Mucosa of stomach (tissue), 1 donor: ENCODE results near the gene PTPRE.
A peak's percentile ranks its signal among the peaks of the same experiment; 100 is the strongest.

Experiments used
- H3K27me3 ChIP-seq: one replicate; pipeline ENCODE4 v1.7.0; 2013; ENCODE audit warnings: mild to moderate bottlenecking, low read length; ENCODE audit not compliant: control insufficient read depth, insufficient read depth
- H3K36me3 ChIP-seq: one replicate; pipeline ENCODE4 v1.7.0; 2013; ENCODE audit warnings: low read length; ENCODE audit not compliant: control insufficient read depth, insufficient read depth
- H3K4me1 ChIP-seq: one replicate; pipeline ENCODE4 v1.7.0; 2013; ENCODE audit warnings: mild to moderate bottlenecking, low read length; ENCODE audit not compliant: control insufficient read depth, insufficient read depth
- H3K4me3 ChIP-seq: one replicate; pipeline ENCODE4 v1.7.0; 2013; ENCODE audit warnings: low read length
- H3K9ac ChIP-seq: one replicate; pipeline ENCODE4 v1.7.0; 2013; ENCODE audit warnings: mild to moderate bottlenecking, low read length, moderate library complexity
- H3K9me3 ChIP-seq: one replicate; pipeline ENCODE4 v1.7.0; 2013; ENCODE audit warnings: mild to moderate bottlenecking, low read length, moderate library complexity; ENCODE audit not compliant: control insufficient read depth
- donor health status: Pancreatic carcinoma.

PTPRE gene

GRCh38 chr10:128113026-128113425 lies 206.1 kb downstream of the PTPRE start:
- H3K36me3 ChIP-seq = no peaks in the 10 kb centered on the region
- no peak overlapping the region for H3K4me3 ChIP-seq

DNA sequence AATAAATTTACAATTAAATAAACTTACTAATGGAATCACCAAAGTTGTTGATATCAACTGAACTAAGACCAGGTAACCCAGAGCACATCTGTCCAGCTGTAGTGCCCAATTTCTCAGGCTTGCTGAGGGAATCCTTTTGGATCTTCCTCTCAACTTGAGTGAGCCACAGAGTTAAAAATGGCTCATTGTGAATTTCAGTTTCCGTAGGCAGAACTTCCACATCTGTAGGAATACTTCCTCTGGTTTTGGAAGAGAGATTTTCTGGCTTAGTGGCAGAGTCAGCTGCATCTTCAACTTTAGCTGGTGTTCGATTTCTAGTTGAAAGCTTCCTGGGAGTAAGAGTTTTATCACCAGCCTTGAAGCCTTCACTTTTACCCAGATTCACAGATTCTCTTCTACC lies 208.0 kb downstream of the PTPRE start:
- Histone ChIP-seq H3K9me3 (no peaks in the 10 kb centered on the region), H3K9ac (no peak overlapping the region), H3K27me3 (no peaks in the 10 kb centered on the region), H3K4me3 (no peak overlapping the region), H3K36me3 (no peaks in the 10 kb centered on the region), H3K4me1 (no peaks in the 10 kb centered on the region)

More at GRCh38 chr10:128113026-128113425, 206.1 kb downstream of the PTPRE start:
- H3K4me1 ChIP-seq = no peaks in the 10 kb centered on the region
- H3K27me3 ChIP-seq = no peaks in the 10 kb centered on the region
- H3K9ac ChIP-seq = no peak overlapping the region
- no peaks in the 10 kb centered on the region for H3K9me3 ChIP-seq

- Histone ChIP-seq H3K9me3 (no peaks in the 10 kb centered on the region), H3K36me3 (no peaks in the 10 kb centered on the region)
These were observed 208.5 kb downstream of the PTPRE start for GRCh38 chr10:128115356-128115755.

GRCh38 chr10:128116187-128116586 lies 209.3 kb downstream of the PTPRE start:
- Histone ChIP-seq H3K36me3 (no peaks in the 10 kb centered on the region), H3K4me1 (no peaks in the 10 kb centered on the region), H3K4me3 (no peak overlapping the region), H3K9me3 (no peaks in the 10 kb centered on the region), H3K27me3 (no peaks in the 10 kb centered on the region), H3K9ac (no peak overlapping the region)

More at GRCh38 chr10:128115356-128115755, 208.5 kb downstream of the PTPRE start:
- Histone ChIP-seq H3K4me1 (no peaks in the 10 kb centered on the region), H3K27me3 (no peaks in the 10 kb centered on the region), H3K4me3 (no peak overlapping the region), H3K9ac (no peak overlapping the region)

- no peaks in the 10 kb centered on the region for H3K9me3 ChIP-seq
- H3K9ac ChIP-seq = no peak overlapping the region
- no peaks in the 10 kb centered on the region for H3K36me3 ChIP-seq
- no peak overlapping the region for H3K4me3 ChIP-seq
- H3K4me1 ChIP-seq = no peaks in the 10 kb centered on the region
- H3K27me3 ChIP-seq = no peaks in the 10 kb centered on the region
These were observed 210.1 kb downstream of the PTPRE start for GRCh38 chr10:128116851-128117615.

DNA sequence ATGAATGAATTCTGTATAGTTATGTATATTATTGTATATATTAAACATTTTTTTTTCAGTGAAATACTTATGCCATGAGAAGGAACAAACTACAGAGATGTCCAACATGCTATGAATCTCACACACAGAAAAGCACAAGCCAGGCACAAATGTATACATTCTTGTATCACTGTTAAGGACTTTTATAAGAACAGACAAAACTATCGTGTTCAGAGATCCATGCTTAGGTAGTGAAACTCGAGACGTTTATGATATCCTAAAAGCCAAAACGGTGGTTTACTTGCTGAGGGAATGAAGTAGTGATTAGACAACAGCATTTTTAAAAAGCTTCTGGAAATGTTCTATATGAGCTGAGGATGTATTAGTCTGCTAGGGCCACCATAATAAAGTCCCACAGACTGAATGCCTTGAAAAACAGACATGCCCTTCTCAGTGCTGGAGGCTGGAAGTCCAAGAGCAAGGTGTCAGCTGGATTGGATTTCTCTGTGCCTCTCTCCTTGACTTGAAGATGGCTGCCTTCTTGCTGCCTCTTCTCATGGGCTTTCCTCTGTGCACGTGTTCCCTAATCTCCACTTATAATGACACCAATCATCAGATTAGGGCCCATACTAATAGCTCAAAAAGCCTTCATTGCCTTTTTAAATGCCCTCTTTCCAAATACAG lies 215.0 kb downstream of the PTPRE start:
- H3K9ac ChIP-seq = no peak overlapping the region
- no peaks in the 10 kb centered on the region for H3K9me3 ChIP-seq
- no peaks in the 10 kb centered on the region for H3K36me3 ChIP-seq
- no peaks in the 10 kb centered on the region for H3K4me1 ChIP-seq
- H3K27me3 ChIP-seq = peaks cover 5% of the 10 kb centered on the region
- no peak overlapping the region for H3K4me3 ChIP-seq

DNA sequence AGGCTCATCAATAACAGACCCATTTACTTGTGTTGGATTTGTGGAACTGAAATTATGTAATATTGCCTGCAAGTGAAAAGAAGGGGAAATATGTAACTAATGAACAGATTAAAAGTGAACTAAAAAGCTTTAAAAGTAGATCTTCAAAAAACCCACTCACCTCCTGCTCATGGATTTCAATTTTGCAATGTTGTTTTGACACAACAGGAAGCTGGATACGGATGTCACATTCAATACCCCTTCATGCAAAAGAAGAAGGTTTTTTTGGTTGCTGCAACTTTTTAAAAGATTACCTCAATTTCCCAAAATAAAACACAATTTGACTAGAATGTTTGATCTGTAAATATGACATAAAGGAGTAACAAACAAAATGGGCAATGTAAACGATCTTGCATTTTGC lies 216.0 kb downstream of the PTPRE start:
- H3K27me3 ChIP-seq = peaks cover 5% of the 10 kb centered on the region
- H3K4me3 ChIP-seq = no peak overlapping the region
- no peaks in the 10 kb centered on the region for H3K9me3 ChIP-seq
- H3K4me1 ChIP-seq = no peaks in the 10 kb centered on the region
- no peaks in the 10 kb centered on the region for H3K36me3 ChIP-seq
- H3K9ac ChIP-seq = no peak overlapping the region

DNA sequence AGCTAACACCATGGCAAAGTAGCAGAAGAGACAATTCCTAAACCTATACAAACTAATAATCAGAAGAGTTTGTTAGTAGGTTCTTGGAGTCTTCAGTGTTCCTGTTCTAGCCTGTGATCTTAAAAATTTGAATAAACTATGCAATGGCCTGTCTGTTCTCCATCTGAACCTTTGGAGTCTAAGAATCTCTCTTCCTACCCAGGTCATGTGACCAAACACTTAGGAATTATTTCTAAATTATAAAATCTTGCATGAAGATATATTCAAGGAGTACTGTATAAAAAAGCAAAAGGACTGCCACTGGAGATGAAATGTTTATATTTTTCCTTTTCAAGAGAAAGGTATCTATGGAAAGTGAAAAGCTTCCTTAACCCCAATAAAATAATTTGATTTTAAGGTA lies 216.9 kb downstream of the PTPRE start:
- peaks cover 5% of the 10 kb centered on the region for H3K27me3 ChIP-seq
- no peak overlapping the region for H3K9ac ChIP-seq
- H3K4me3 ChIP-seq = no peak overlapping the region
- H3K36me3 ChIP-seq = no peaks in the 10 kb centered on the region
- H3K4me1 ChIP-seq = no peaks in the 10 kb centered on the region
- no peaks in the 10 kb centered on the region for H3K9me3 ChIP-seq

DNA sequence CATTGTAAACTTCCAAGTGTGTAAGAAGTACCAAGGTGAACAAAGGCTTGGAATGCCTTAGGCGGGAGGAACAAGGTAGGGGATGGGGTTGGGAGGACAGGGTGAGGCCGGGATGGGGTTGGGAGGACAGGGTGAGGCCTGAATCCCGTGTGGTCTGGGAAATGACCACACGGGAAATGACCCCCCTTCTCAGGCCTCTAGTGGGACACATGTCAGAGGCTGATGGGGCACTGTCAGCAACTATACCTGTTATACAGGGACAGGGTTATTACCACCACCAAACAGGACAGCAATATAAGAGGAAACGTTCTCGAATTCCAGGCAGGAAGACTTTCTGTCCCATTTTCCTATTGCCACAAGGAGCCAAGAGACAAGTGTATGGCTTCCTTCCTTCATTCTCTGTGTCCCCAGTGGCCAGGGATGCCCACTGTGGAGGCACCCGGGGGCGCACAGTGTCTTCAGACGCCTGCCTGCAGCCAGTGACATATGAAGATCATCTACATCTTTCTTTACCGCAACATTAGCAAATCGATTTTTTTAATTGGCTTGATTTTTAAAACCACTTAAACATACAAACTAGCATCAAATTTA lies 218.0 kb downstream of the PTPRE start:
- H3K9ac ChIP-seq = no peak overlapping the region
- H3K9me3 ChIP-seq = no peaks in the 10 kb centered on the region
- H3K27me3 ChIP-seq = peaks cover 5% of the 10 kb centered on the region
- no peak overlapping the region for H3K4me3 ChIP-seq
- no peaks in the 10 kb centered on the region for H3K4me1 ChIP-seq
- no peaks in the 10 kb centered on the region for H3K36me3 ChIP-seq

DNA sequence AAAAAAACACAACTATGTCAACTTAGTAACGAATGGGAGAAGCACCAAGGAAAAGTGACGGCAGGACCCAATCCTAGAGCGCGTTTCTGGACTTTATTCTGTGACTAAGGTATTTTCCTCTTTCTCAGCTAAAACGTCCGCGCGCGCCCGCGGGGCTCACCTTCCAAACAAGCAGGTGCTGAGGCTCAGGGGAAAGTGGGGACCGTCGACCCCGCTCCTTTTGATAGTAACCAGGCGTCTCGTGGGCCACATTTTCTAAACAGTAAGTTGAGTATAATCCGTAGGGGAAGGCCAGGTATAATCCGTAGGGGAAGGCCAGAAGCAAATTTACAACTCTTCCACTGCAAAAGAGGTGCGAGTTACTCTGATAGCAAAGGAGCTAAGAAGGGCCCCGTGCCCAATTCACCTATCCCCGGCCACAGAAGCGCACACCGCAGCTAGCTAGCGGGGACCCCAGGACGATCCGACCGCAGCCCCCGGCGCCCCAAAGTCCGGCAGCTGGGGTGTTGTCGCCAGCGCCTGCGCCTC lies 218.6 kb downstream of the PTPRE start:
- H3K9ac ChIP-seq = peak overlapping the region; percentile 56

DNA sequence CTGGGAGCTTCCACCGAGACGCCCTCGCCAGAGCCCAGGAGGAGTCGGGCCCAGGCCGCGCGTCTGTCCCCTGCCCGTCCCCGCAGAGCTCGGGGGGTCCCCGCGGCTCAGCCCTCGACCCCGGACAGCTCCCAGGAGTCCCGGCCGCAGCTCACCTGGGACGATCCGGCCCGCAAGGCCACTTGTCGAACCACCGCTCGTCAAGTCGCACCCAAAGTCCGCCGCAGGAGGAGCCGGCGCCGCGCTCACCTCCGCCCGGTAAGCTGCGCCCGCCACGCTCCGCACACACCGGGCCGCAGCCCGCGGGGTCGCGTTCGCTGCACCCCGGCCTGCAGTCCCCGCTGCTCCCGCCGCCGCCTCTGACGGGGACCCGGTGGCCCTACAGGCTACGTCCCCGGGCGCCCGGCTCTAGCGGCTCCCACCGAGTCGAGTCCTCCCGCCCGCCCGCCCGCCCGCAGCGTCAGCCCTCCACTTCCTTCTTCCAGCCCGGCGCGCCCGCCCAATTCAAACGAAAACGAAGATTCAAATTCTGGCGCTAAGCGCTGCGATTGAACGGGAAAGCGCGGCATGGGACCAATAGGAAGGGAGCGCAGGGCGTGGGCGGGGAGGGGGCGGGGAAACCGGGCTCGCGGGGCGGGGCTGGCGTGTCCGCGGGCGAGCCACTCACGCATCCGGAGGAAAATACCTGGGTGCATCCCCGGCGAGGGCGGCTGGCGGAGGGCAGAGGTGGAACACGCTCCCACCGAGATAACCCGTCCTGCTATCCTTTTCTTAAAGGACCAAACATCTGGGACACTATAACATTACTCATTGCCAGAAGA lies 219.3 kb downstream of the PTPRE start, which contains the start of gene MKI67:
Gene MKI67 (minus strand): TSS at position 480 of the 821 bp plus-strand sequence. CDS start 756 bp downstream, outside the sequence.
- peak within 1 kb of the TSS; percentile 56 for H3K9ac ChIP-seq

More for the DNA sequence above, 218.6 kb downstream of the PTPRE start:
- Histone ChIP-seq H3K27me3 (peaks cover 5% of the 10 kb centered on the region), H3K4me3 (peak overlapping the region; percentile 52), H3K36me3 (no peaks in the 10 kb centered on the region), H3K4me1 (no peaks in the 10 kb centered on the region), H3K9me3 (no peaks in the 10 kb centered on the region)

More for the DNA sequence above, 219.3 kb downstream of the PTPRE start, which contains the start of gene MKI67:
- H3K9me3 ChIP-seq = no peaks in the 10 kb centered on the region
- H3K36me3 ChIP-seq = no peaks in the 10 kb centered on the region
- H3K4me1 ChIP-seq = no peaks in the 10 kb centered on the region
- H3K27me3 ChIP-seq = peaks cover 5% of the 10 kb centered on the region
- peak within 1 kb of the TSS; percentile 52 for H3K4me3 ChIP-seq
